Left renal cortex interstitium (tissue), 4 donors: ENCODE results near the gene ZFYVE27. TPM values are rescaled to one million over a fixed set of nuclear protein-coding genes. Genes with fewer than 3 reads are reported as not detected.

Experiments used
- DNase-seq, 4 donors: peaks; one replicate each; pipeline ENCODE4 v3.0.0-alpha.2; 2013; ENCODE audit warnings: low read depth in 4 of 4, low spot score in 2 of 4, missing footprints in 1 of 4
- polyA plus RNA-seq, 4 donors: library from polyadenylated mRNA; unstranded; fragments of 120-200 nt; gene quantifications; one replicate each; pipeline ENCODE4 v1.2.1, GENCODE V29; 2013; ENCODE audit not compliant: insufficient read length in 4 of 4

ZFYVE27 gene
- polyA plus RNA-seq, 4 donors = 20.2 to 40.5 (median 30.3) TPM

GRCh38 chr10:97766996-97767924 is 30.3 kb downstream of the ZFYVE27 start:
- no peak for DNase-seq

DNA sequence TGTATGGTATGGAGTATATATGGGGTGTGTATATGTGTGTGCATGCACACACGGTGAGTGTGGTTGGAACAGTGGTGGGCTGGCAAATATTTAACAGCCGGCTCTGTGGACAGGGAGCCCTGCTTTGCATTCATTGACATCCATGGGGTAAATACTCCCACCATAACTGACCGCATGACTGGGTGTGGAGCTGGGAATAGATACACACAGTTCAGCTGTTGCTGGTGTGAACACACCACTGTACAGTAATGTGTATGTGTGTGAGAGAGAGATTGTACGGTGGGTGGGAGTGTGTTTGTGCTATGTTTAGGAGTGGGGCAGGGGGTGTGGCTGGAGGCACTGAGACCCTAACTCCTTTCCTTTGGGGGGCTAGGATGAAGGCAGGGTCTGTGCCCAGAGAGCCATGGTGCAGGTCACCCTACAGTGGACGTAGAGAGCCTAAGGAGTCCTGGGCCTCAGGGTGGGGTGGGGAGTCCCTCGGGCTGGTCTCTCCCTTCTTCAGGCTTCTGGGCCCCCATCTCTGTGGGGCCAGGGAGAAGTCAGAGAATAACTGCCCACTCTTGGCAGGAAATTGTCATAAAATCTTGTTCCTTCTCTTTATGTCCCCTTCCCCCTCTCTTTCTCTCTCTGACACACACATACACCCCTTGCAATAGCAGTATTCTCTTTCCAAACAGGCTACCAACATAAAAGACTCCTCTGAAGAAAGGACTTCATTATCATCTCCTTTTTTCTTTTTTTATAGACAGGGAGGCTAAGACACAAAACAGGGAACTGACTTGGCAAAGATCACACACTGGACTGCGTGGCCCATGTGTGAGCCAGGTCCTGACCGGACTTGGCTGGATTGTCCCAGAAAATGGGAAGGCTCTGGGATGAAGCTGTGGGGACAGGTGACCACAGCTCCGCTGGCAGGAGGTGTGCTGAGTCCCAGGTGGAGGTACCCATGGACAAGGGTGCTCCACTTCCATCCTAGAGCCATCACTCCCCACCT is 31.7 kb downstream of the ZFYVE27 start:
- no peak for DNase-seq

DNA sequence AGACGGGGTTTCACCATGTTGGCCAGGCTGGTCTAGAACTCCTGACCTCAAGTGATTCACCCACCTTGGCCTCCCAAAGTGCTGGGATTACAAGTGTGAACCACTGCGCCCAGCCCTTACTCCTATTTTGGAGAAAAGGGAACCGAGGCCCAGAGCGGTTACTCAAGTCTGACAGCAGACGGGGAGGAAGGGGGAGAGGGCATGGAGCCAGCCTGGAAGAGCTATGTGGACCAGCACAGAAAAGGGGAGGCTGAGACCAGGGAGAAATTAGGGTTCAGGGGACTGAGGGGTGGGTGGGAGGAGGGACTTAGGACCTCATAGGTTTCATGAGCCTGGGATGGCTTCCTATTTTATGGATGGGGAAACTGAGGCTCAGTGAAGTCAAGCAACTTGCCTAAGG is 33.3 kb downstream of the ZFYVE27 start:
- no peak for DNase-seq

- DNase-seq = no peak
Measured at GRCh38 chr10:97771055-97771891, 34.3 kb downstream of the ZFYVE27 start.

- no peak for DNase-seq
Measured at GRCh38 chr10:97771913-97772823, 35.2 kb downstream of the ZFYVE27 start, which contains the start of gene SFRP5. TSS of gene SFRP5 (minus strand) at chr10:97771999. CDS start at chr10:97771833, 166 bp downstream.

GRCh38 chr10:97773096-97773495 is 36.2 kb downstream of the ZFYVE27 start:
- no peak for DNase-seq

DNA sequence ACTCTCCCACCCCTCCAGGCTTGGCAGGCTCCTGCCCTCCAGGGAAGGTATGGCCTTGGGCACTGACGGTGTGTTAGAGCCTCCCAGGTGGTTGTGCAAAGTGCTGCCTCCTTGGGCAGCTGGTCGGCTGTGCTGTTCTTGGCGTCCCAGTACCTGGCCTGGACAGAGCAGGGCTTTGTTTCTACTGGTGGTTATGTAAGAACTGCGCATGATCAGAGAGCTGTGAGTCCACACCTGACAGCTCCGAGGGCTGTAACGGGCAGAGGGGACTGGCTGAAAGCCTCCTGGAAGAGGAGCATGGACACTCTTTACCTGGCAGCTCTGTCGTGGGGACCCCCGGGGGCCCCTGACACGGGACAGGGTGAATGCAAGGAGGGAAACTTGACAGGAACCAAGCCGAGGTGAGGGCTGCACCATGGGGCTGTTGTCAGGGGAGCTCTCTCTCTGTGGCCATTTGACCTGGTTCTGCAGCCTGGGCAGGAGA is 37.9 kb downstream of the ZFYVE27 start:
- DNase-seq = no peak

DNA sequence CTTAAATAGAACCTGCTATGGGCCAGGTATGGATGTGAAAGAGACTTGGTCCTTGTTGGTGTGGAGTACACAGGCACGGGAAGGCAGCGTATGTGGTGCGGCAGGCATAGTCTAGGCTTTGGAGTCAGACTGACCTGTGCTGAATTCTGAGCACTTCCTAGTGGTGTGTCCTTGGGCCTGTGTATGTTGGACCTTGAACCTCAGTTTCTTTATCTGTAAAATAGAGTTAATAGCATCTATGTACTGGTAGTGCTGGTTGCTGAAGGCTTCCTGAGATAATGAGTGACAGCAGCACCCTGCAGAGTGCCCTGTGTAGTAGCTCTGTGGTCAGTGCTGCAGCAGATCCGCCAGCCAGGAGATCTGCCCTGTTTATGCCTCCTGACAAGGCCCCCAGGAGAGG is 40.2 kb downstream of the ZFYVE27 start:
- DNase-seq = no peak

GRCh38 chr10:97778452-97779302 is 41.7 kb downstream of the ZFYVE27 start:
- DNase-seq = no peak

GRCh38 chr10:97779492-97779891 is 42.6 kb downstream of the ZFYVE27 start:
- DNase-seq = no peak

DNA sequence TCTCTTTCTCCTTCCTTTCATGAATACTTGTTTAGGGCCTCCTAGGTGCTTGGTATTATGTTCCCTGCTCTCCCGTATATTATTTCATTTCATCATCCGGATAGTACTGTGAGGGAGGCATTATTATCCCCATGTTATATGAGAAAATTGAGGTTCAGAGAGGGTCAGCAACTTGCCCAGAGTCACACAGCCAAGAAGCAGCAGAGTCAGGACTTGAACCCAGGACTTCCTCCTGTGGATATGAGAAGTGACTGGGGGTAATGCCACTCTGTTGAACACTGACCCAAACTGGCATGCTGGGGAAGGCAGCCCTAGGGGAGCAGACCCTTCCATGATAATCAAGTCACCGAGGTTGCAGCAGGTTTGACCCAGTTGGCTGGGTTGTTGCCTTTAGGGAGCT is 43.0 kb downstream of the ZFYVE27 start:
- DNase-seq = no peak

GRCh38 chr10:97780841-97781617 is 44.1 kb downstream of the ZFYVE27 start:
- DNase-seq = no peak

DNA sequence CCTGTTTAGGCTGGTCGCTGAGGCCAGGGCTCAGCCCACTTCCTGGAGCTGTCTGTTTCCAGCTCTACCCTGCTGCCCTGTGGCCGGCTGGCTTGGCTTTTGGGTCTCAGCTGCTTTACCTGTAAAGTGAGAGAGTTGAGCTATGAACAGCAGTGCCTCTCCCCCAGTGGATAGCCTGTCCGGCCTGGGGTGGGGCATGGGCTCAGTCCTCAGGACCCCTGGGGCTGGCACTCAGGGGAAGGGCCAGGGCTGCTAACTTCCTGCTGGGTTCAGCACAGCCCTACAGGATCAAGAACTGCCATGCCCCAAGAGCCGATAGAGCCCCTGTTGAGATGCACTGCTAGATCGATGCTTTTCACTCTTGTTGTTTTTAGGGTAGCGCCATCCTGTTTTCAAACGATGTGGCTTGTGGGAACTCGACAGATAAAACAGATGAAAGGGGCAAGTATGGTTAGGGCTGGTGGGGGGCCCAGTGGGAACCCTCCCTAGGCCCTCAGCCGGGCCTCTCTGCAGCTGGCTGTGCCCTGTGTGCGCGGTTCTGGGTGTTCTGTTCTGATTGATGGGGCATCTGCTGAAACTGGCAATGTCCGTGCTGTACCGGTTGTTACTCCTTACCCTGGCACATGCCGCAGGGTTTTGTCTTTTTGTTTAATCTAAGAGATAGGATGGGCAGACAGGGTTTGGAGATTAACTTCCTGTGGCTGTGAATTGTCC is 44.8 kb downstream of the ZFYVE27 start:
- DNase-seq = no peak

- no peak for DNase-seq
Measured at GRCh38 chr10:97782455-97783228, 45.7 kb downstream of the ZFYVE27 start.

- DNase-seq = no peak
Measured at GRCh38 chr10:97784200-97784810, 47.4 kb downstream of the ZFYVE27 start.
